Measurements from ENCODE around the gene FBXO2. TPM values are rescaled to one million over a fixed set of nuclear protein-coding genes. Genes with fewer than 3 reads are reported as not detected.
A peak's percentile ranks its signal among the peaks of the same experiment; 100 is the strongest.

Gene FBXO2
- total RNA-seq, 1 experiment from 2014 or later = 81.1 TPM

DNA sequence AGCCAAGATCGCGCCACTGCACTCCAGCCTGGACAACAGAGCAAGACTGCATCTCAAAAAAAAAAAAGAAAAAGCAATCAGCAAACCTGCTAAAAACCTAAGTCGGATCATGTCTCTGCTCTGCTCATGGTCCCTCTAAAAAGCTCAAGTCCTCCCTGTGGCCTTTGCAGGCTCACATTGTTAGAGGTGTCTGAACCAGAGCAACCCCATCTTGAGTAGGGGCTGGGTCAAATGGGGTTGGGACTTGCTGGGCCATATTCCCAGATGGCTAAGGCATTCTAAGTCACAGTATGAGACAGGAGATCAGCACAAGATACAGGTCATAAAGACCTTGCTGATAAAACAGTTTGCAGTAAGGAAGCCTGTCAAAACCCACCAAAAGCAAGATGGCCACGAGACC lies 34.3 kb upstream of the FBXO2 start:
- no peak overlapping the region for H3K27ac ChIP-seq (ENCODE audit: low read depth, low read length)
- H3K4me1 ChIP-seq (ENCODE audit: control insufficient read depth in 1 of 2, insufficient read depth in 2 of 2, low read length in 2 of 2) = peaks cover 25 to 39% of the 10 kb centered on the region in 2 experiments
- DNase-seq (ENCODE audit: low read depth, low spot score) (no peak), ATAC-seq (no peak)
- no peaks in the 10 kb centered on the region for H3K9me3 ChIP-seq (ENCODE audit: control insufficient read depth in 1 of 2, insufficient read depth in 1 of 2, low read depth in 1 of 2, low read length in 2 of 2)
- TF ChIP-seq POLR2A (IDR thresholded peaks at IDR 0.05; ENCODE audit: borderline replicate concordance, extremely low read depth, insufficient read depth, insufficient read length) (no peak), SP1 (IDR thresholded peaks at IDR 0.05; ENCODE audit: low read depth) (no peak), CBX3 (IDR thresholded peaks at IDR 0.05; ENCODE audit: low read depth) (no peak)
- TF ChIP-seq, protein P1, sequence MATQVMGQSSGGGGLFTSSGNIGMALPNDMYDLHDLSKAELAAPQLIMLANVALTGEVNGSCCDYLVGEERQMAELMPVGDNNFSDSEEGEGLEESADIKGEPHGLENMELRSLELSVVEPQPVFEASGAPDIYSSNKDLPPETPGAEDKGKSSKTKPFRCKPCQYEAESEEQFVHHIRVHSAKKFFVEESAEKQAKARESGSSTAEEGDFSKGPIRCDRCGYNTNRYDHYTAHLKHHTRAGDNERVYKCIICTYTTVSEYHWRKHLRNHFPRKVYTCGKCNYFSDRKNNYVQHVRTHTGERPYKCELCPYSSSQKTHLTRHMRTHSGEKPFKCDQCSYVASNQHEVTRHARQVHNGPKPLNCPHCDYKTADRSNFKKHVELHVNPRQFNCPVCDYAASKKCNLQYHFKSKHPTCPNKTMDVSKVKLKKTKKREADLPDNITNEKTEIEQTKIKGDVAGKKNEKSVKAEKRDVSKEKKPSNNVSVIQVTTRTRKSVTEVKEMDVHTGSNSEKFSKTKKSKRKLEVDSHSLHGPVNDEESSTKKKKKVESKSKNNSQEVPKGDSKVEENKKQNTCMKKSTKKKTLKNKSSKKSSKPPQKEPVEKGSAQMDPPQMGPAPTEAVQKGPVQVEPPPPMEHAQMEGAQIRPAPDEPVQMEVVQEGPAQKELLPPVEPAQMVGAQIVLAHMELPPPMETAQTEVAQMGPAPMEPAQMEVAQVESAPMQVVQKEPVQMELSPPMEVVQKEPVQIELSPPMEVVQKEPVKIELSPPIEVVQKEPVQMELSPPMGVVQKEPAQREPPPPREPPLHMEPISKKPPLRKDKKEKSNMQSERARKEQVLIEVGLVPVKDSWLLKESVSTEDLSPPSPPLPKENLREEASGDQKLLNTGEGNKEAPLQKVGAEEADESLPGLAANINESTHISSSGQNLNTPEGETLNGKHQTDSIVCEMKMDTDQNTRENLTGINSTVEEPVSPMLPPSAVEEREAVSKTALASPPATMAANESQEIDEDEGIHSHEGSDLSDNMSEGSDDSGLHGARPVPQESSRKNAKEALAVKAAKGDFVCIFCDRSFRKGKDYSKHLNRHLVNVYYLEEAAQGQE (IDR thresholded peaks at IDR 0.05; ENCODE audit: low read depth) = no peak
- no peak overlapping the region for H3K4me3 ChIP-seq (replicated peaks in 1 of 2; ENCODE audit: low read depth in 1 of 2, low read length in 2 of 2)
- intact Hi-C loops (cut with micrococcal nuclease) = no loop called here
- no peaks in the 10 kb centered on the region for H3K36me3 ChIP-seq (ENCODE audit: control insufficient read depth in 1 of 2, insufficient read depth in 2 of 2, low read length in 2 of 2)
- H4K20me1 ChIP-seq (ENCODE audit: insufficient read depth) = no peaks in the 10 kb centered on the region
- RAD21 ChIA-PET (ENCODE audit: low non-redundant PET in 1 of 2, low total read pairs in 2 of 2, uncharacterized antibody in 2 of 2, unreplicated experiment in 2 of 2) = no interaction called here
- POLR2A ChIA-PET = no interaction called here
- H3K9me2 ChIP-seq (ENCODE audit: insufficient read depth) = no peaks in the 10 kb centered on the region
- no peak overlapping the region for H3K9ac ChIP-seq (ENCODE audit: low read length)
- H3K79me2 ChIP-seq (ENCODE audit: insufficient read depth, low read length) = no peaks in the 10 kb centered on the region
- H3K27me3 ChIP-seq (ENCODE audit: insufficient read depth, low read length) = peaks cover 3% of the 10 kb centered on the region; the same call in 1 of the 2 replicates
- no peak overlapping the region for H2AFZ ChIP-seq (ENCODE audit: low read depth, low read length, poor library complexity, severe bottlenecking)
- no peak overlapping the region for H3K4me2 ChIP-seq (ENCODE audit: low read length)
- BruUV-seq (replicated peaks) = no TSS peak
- CTCF ChIA-PET = no interaction called here

DNA sequence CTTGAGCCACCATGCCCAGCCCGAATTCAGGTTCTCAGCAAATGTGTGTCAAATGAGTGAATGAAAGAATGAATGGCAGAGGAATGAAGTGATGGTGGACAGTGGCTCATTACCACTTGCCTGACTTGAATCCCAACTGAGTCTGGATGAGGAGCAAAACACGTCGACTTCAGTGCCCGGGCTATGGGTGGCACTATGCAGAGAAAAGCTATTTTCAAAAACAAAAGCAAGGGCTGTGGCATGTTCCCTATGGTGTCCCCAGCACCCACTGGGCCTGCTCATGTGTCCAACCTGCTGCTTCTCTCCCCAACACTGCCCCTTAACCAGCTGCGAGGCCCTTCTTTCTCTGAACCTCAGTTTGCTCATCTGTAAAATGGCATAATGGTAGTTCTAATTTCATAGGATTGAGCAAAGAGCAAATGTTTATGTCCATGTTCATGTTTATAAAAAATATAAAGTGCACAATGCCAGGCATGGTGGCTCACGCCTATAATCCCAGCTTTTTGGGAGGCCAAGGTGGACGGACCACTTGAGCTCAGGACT lies 31.1 kb upstream of the FBXO2 start:
- no peak overlapping the region for H3K4me3 ChIP-seq (replicated peaks in 1 of 2; ENCODE audit: low read depth in 1 of 2, low read length in 2 of 2)
- ChIA-PET POLR2A (interaction anchor here (1.1 kb wide), 1 partner anchor 21 kb away, joined by 4 read pairs; the partner anchor contains the start of gene FBXO6), RAD21 (ENCODE audit: low non-redundant PET in 1 of 2, low total read pairs in 2 of 2, uncharacterized antibody in 2 of 2, unreplicated experiment in 2 of 2) (no interaction called here), CTCF (no interaction called here)
- no peaks in the 10 kb centered on the region for H3K9me3 ChIP-seq (ENCODE audit: control insufficient read depth in 1 of 2, insufficient read depth in 1 of 2, low read depth in 1 of 2, low read length in 2 of 2)
- no TSS peak for BruUV-seq (replicated peaks)
- H3K27me3 ChIP-seq (ENCODE audit: insufficient read depth, low read length) = no peaks in the 10 kb centered on the region
- intact Hi-C loops (cut with micrococcal nuclease) = no loop called here
- no peak overlapping the region for H3K4me2 ChIP-seq (ENCODE audit: low read length)
- H3K36me3 ChIP-seq (ENCODE audit: control insufficient read depth in 1 of 2, insufficient read depth in 2 of 2, low read length in 2 of 2) = no peaks in the 10 kb centered on the region
- H3K9me2 ChIP-seq (ENCODE audit: insufficient read depth) = no peaks in the 10 kb centered on the region
- peaks cover 4% of the 10 kb centered on the region; the same call in 1 of the 2 replicates for H3K79me2 ChIP-seq (ENCODE audit: insufficient read depth, low read length)
- H3K9ac ChIP-seq (ENCODE audit: low read length) = no peak overlapping the region
- H4K20me1 ChIP-seq (ENCODE audit: insufficient read depth) = no peaks in the 10 kb centered on the region
- H3K27ac ChIP-seq (ENCODE audit: low read depth, low read length) = no peak overlapping the region
- TF ChIP-seq EZH2 (IDR thresholded peaks at IDR 0.05) (no peak), RAD21 (IDR thresholded peaks at IDR 0.05; ENCODE audit: low read depth) (no peak)
- TF ChIP-seq, protein P2, sequence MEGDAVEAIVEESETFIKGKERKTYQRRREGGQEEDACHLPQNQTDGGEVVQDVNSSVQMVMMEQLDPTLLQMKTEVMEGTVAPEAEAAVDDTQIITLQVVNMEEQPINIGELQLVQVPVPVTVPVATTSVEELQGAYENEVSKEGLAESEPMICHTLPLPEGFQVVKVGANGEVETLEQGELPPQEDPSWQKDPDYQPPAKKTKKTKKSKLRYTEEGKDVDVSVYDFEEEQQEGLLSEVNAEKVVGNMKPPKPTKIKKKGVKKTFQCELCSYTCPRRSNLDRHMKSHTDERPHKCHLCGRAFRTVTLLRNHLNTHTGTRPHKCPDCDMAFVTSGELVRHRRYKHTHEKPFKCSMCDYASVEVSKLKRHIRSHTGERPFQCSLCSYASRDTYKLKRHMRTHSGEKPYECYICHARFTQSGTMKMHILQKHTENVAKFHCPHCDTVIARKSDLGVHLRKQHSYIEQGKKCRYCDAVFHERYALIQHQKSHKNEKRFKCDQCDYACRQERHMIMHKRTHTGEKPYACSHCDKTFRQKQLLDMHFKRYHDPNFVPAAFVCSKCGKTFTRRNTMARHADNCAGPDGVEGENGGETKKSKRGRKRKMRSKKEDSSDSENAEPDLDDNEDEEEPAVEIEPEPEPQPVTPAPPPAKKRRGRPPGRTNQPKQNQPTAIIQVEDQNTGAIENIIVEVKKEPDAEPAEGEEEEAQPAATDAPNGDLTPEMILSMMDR (IDR thresholded peaks at IDR 0.05 in 2 of 3, conservative IDR thresholded peaks at IDR 0.05 in 1 of 3; ENCODE audit: borderline replicate concordance in 1 of 3, insufficient read depth in 1 of 3, low read depth in 2 of 3, low read length in 2 of 3) = peak in 2 of 3 experiments; percentile 12 to 42; a peak in 2 of 6 replicates
- H2AFZ ChIP-seq (ENCODE audit: low read depth, low read length, poor library complexity, severe bottlenecking) = no peak overlapping the region
- ATAC-seq = no peak
- DNase-seq (ENCODE audit: low read depth, low spot score) = no peak
- peaks cover 22 to 24% of the 10 kb centered on the region in 2 experiments for H3K4me1 ChIP-seq (ENCODE audit: control insufficient read depth in 1 of 2, insufficient read depth in 2 of 2, low read length in 2 of 2)
